GM20431 (cell line): ENCODE results near the gene HES3.
"Not testable (repeated sequence)": the region's sequence is repeated elsewhere in the genome, so short reads cannot be mapped to it uniquely, and the experiment has no call there.

Experiments used
- in situ Hi-C: fragments of 300-500 bp; cut with MseI, MboI; formaldehyde crosslinking; loops from one replicate; pipeline ENCODE4 v1.15.0; 2020; ENCODE audit warnings: low sequenced_read_pairs; ENCODE audit not compliant: unreplicated experiment

HES3 gene

DNA sequence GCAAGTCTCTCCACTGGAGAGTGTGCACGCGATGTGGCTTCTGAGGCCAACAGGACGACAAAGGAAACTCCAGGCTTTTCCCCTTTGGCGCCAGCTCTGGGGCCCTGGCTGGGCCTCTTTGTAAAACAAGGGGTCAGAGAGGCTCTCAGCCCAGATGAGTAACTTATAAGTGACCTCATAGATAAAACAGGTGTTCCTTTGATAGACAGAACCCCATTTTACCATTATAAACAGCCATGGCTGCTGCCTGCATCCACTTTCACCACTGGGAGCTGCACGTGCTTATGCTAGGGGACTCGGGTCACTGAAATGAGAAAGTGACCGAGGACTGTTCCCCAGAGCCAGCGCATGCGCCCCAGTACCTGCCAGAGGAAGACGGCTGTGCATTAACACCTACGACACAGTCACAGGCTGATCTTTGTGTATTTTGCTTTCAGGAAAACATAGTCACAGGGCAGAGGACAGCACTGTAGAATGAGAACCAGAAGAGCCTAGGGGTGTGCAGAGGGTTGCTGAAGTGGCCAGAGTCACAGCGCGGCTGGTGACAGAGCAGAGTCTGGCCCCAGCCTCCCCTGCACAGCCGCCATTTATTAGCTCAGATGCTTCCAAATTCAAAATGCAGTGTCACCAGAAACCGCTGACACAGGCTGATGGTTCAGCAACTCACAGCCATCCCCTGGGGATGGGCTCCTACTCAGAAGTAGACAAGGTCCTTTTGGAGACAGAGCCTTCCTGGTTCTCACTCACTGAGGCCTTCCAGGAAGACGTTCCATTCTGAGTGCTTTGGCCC, 25.4 kb upstream of the HES3 start:
- in situ Hi-C loops: no loop called here

DNA sequence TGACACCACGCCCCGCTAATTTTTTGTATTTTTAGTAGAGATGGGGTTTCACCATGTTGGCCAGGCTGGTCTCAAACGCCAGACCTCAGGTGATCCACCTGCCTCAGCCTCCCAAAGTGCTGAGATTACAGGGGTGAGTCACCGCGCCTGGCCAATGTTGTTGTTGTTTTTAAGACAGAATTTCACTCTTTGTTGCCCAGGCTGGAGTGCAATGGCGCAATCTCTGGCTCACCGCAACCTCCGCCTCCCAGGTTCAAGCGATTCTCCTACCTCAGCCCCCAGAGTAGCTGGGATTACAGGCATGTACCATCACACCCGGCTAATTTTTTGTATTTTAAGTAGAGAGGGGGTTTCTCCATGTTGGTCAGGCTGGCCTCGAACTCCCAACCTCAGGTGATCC, 24.3 kb upstream of the HES3 start:
- in situ Hi-C loops: not testable (repeated sequence)

GRCh38 chr1:6220236-6220635, 23.7 kb upstream of the HES3 start:
- in situ Hi-C loops: no loop called here

DNA sequence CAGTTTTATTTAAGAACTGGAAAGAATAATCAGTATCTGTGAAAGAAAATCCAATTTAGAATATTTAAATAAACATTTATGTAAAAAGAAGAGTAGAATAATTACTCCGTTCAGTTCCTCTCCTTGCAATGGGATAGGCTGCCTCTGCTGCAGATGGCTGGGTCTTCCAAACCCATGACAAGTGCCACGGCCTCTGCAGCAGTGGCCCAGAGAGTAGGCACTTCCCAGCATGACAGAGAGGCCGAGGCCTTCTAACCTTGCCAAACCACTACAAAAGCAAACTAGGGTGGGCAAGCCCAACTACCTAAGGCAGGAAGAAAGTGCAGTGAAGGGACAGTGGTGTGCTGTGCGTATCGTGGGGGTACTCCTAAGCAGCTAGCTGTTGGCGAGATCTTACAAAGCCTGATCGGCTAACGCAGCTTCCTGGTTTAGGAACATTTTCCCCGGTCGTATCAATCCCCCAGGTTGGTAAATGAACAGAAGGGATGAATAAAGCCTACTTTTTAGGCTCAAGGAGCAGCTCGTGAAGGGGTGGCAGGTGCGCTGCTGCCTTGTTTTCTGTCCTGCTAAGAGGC, 22.7 kb upstream of the HES3 start:
- in situ Hi-C loops: no loop called here

DNA sequence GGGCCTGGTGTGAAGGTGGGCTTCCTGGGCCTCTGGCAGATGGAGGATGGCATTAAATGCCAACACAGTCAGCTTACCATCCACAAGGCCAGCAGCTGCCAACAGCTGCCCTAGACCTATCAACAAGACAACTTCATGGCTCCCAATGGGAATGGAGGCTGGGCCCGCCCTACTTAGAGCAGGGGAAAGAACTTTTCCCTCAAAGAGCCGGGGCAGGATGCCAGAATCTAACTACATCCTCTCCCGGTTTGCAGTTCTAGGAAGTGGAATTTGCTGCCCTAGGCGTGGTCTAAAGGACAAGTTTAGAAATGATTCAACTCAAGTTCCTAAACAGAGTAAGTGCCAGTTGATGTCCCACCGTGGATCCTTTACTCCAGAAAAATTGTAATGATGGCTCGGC, 21.3 kb upstream of the HES3 start:
- in situ Hi-C loops: no loop called here

GRCh38 chr1:6223617-6224016, 20.4 kb upstream of the HES3 start:
- in situ Hi-C loops: no loop called here

DNA sequence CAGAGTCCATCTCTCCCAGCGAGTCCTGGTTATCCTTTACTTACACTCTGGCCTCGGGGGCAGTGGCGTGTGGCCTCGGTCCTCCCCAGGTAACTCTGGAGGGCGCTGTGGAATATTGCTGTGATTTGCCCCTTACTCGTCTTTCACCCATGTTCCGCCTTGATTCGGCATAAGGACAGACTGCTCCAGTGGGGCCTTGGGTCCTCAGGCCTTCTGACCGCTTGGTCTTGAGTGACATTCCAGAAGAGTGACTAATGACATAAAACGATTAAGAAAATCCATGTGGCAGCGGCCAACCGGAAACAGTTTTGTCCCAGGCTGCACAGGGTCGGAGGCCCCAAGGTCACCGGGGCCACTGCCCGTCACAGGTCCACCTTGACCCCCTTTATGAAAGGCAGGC, 19.3 kb upstream of the HES3 start:
- in situ Hi-C loops: no loop called here

- in situ Hi-C loops: no loop called here
Observed at GRCh38 chr1:6225651-6226050, 18.3 kb upstream of the HES3 start.

GRCh38 chr1:6233376-6233775, 10.6 kb upstream of the HES3 start:
- in situ Hi-C loops: no loop called here

GRCh38 chr1:6234502-6235295, 9.3 kb upstream of the HES3 start:
- in situ Hi-C loops: no loop called here

DNA sequence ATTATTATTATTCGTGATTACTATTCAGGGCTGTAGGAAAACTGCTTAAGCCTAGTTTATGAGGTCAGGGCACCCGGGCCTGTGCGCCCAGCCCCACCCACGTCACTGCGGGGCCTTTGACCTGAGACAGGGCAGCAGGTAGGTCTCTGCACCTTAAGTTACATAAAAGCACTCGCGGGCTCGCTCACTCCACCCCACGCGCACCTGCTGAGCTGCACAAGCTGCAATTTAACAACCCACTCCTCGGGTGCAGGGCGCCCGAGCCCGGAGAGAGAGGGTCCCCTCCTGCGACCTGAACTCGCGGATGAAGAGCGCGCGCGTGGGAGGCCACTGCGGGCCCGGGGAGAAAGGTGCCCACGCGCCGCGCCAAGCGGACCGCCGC, 8.7 kb upstream of the HES3 start:
- in situ Hi-C loops: no loop called here

- in situ Hi-C loops: no loop called here
Observed at GRCh38 chr1:6237093-6237492, 6.9 kb upstream of the HES3 start.

- in situ Hi-C loops: no loop called here
Observed at GRCh38 chr1:6239213-6239752, 4.7 kb upstream of the HES3 start.

- in situ Hi-C loops: no loop called here
Observed at GRCh38 chr1:6239950-6240768, 3.8 kb upstream of the HES3 start.

DNA sequence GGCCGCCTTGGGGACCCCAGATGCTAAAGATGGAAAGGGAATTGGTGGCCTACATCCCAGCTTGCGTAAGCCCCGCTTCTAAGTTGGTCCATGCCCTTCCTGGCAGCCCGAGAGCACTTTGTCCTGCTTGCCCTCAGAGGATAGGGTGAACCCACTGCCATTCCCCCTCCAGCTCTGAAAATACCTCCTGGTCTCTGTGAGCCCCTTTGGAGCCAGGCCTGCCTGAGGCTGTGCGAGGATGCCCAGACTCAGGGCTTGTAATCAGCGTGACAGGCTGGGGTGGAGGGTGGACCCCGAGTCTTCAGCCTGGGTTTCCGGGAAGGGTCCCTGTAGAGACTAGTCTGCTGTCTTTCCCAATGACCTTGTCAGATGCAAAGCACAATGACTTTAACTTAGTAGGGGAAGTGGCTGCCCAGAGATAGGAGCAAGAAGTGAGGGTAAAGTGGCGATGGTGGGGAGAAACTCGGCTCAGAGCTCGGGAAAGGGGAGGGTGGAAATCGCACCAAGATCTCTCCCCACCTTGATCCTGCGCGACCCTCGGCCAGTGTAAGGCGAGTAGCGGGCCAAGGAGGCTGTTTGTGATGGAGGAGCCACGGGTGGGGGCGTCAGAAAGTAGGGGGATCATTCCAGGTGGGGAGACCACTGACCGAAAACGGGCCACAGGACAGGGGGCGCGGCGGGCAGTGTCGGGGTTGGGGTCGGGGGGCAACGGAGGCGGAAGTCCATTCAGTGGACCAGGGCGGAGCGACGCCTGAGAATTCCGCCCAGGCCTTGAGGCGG, 2.7 kb upstream of the HES3 start:
- in situ Hi-C loops: no loop called here

GRCh38 chr1:6241887-6242740, 1.9 kb upstream of the HES3 start:
- in situ Hi-C loops: no loop called here

- in situ Hi-C loops: no loop called here
Observed at GRCh38 chr1:6243053-6243834, 735 bp upstream of the HES3 start.
